DND-41 (cell line): ENCODE measurements around the gene KIF4A.

Experiments used
- EZH2 ChIP-seq: IDR thresholded peaks from 3 replicates; pipeline ENCODE4 v1.6.1; 2012; ENCODE audit warnings: borderline replicate concordance, low read depth, mild to moderate bottlenecking, moderate library complexity, low read length, inconsistent platforms; ENCODE audit not compliant: severe bottlenecking
- TF ChIP-seq, protein P1 (sequence below): IDR thresholded peaks from 2 replicates; pipeline ENCODE4 v1.5.1; 2012; ENCODE audit warnings: borderline replicate concordance, low read length, moderate library complexity, mild to moderate bottlenecking; ENCODE audit not compliant: poor library complexity, severe bottlenecking; ENCODE audit errors: extremely low read depth

DNA sequence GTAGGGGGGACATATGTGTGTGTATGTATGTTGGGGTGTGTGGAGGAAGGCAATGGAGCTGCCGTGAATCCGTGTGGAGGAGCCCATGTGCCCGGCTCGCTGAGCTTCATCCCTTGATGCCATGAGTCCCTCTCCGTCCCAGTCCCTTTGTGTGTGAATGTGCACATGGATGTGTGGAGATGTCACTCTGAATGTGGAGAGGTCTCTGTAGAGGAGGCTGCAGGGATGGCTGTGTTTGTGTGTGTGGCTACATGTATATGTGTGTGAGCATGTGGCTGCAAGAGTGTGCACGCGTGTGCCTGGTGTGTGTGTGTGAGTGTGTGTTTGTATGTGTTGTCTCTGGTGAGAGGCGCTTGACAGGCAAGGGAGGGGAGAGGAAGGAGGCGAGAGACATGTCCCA, 156.0 kb downstream of the KIF4A start:
- TF ChIP-seq, protein P1, sequence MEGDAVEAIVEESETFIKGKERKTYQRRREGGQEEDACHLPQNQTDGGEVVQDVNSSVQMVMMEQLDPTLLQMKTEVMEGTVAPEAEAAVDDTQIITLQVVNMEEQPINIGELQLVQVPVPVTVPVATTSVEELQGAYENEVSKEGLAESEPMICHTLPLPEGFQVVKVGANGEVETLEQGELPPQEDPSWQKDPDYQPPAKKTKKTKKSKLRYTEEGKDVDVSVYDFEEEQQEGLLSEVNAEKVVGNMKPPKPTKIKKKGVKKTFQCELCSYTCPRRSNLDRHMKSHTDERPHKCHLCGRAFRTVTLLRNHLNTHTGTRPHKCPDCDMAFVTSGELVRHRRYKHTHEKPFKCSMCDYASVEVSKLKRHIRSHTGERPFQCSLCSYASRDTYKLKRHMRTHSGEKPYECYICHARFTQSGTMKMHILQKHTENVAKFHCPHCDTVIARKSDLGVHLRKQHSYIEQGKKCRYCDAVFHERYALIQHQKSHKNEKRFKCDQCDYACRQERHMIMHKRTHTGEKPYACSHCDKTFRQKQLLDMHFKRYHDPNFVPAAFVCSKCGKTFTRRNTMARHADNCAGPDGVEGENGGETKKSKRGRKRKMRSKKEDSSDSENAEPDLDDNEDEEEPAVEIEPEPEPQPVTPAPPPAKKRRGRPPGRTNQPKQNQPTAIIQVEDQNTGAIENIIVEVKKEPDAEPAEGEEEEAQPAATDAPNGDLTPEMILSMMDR = no peak
- TF ChIP-seq EZH2 = no peak
